ENCODE results near the gene MSMP.

GRCh38 chr9:35783418-35783817 lies 29.3 kb upstream of the MSMP start:
- TF ChIP-seq POLR2A (IDR thresholded peaks at IDR 0.05) (no peak), CTCF (IDR thresholded peaks at IDR 0.05) (no peak), POLR2AphosphoS5 (IDR thresholded peaks at IDR 0.05) (no peak)
